IPS DF 19.7 (cell line): ENCODE measurements around the gene TNRC18.
"Not testable (repeated sequence)": the region's sequence is repeated elsewhere in the genome, so short reads cannot be mapped to it uniquely, and the experiment has no call there.

Experiments used
- DNase-seq: peaks from one replicate; pipeline ENCODE4 v3.0.0-alpha.2; 2013; ENCODE audit warnings: low read depth, low spot score

Gene TNRC18, protein sequence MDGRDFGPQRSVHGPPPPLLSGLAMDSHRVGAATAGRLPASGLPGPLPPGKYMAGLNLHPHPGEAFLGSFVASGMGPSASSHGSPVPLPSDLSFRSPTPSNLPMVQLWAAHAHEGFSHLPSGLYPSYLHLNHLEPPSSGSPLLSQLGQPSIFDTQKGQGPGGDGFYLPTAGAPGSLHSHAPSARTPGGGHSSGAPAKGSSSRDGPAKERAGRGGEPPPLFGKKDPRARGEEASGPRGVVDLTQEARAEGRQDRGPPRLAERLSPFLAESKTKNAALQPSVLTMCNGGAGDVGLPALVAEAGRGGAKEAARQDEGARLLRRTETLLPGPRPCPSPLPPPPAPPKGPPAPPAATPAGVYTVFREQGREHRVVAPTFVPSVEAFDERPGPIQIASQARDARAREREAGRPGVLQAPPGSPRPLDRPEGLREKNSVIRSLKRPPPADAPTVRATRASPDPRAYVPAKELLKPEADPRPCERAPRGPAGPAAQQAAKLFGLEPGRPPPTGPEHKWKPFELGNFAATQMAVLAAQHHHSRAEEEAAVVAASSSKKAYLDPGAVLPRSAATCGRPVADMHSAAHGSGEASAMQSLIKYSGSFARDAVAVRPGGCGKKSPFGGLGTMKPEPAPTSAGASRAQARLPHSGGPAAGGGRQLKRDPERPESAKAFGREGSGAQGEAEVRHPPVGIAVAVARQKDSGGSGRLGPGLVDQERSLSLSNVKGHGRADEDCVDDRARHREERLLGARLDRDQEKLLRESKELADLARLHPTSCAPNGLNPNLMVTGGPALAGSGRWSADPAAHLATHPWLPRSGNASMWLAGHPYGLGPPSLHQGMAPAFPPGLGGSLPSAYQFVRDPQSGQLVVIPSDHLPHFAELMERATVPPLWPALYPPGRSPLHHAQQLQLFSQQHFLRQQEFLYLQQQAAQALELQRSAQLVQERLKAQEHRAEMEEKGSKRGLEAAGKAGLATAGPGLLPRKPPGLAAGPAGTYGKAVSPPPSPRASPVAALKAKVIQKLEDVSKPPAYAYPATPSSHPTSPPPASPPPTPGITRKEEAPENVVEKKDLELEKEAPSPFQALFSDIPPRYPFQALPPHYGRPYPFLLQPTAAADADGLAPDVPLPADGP (N-terminal part only)

DNA sequence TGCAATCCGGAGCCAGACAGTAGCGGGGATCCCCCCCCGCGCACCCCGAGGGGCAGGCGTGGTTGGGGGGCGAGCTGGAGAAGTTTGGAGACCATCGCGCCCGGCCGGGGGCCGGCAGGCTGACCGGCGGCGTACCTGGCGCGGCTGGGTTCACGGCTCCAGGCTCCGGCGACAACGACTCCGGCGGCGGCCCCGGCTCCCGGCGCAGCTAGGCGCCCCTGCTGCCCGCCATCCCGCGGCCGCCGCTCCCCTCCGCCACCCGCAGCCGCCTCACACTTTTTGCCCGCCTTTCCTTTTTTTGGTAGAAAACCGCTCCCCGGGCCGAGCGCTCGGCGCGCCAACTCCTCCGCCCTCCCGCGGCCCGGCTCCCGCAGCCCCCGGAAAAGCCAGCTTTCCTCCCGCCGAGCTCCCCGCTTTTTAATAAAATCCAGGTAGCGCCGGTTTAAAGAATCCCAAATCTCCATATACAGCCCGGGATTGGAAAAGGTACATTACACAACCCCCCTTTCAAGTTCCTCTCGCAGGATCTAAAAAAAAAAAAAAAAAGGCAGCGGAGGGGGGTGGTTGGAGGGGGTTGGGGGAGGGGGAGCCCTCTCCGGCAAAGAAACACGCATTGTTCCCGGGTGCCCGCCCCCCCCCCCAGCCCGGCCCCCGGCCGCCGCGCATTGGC, at the start of gene TNRC18:
TSS of gene TNRC18 (minus strand) at position 529 of the 670 bp plus-strand sequence. CDS start 2,588 bp downstream, outside the sequence.
- no peak for DNase-seq

DNA sequence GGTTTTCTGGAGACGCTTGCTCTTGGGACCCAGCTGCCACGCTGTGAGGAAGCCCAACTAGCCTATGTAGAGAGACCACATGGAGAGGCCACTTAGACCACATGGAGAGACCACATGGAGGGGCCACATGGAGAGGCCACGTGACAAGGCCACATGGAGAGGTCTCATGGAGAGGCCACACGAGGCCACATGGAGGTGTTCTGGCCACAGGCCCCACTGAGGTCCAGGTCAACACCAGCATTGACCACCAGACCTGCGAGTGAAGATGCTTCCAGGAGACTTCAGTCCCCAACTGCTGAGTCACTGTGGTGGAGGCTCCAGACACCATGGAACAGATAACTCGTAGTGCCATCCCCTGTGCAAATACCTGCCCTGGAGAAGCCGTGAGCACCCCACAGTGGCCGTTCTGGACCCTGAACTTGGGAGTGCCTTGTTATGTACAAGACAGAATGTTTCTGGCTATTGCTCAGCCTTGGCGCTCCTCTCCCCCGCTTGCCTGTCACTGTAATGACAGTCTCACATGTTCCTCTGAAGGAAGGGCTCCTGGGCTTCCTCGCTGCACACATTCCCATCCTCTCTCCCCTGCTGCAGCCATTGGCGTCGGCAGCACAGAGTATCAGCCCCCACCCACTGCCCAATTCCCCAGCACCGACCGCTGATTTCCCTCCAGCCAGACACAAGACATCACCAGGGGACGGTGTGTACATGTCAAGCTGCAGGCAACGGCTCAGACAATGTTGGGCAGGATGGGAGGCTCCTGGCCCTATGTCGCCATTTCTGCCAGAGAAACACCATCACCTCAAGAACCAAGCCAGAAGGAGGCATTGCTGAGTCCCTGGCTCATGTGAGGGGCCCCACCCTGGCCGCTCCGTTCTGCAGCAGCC, 49.0 kb upstream of the TNRC18 start:
- no peak for DNase-seq

DNA sequence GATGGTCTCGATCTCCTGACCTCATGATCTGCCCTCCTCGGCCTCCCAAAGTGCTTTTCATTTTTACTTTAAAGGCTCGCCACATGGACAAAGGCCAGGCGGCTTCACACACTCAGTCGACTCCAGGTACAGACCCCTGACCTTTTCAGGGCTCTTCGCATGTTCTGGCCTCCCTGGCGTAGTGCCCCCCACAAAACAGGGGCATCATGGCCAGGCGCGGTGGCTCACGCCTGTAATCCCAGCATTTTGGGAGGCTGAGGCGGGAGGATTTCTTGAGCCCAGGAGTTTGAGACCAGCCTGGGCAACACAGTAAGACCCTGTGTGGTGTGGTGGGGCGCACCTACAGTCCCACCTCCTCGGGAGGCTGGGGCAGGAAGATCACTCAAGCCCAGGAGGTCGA, 48.0 kb upstream of the TNRC18 start:
- not testable (repeated sequence) for DNase-seq

DNA sequence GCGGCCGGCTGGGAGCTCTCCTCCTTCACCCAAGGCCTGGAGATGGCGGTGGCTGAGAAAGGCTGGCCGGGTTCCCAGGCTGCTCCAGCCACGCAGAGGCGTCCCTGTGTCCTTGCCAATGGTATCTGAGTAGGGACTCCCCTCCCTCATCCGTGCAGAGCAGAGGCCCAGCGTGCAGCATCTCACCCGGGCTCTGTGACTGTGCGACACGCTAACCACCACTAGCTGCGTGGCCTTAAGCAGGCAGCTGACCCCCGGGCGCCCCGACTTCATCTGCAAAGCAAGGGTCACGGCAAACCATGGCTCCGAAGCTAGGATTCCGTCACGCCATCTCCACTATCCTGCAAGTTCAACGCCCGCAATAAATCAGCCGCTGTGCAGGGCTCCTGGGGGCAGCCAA, 47.2 kb upstream of the TNRC18 start:
- no peak for DNase-seq

DNA sequence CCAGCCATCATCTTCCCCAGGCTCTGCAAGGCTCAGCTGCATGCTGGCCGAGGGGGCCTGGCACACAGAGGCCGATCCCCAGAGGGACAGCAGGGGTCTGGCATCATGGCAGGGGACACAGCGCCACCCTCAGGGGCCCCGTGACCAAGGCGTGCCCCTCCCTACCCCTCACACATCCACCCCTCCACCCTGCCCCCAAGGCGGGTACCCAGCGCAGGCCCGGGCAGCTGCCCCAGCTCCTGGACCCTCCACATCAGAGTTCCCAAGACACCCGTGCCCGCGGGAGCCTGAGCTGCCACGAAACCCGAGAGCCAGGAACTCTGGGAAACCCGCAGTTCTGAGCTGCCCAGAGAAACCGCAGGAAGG, 46.5 kb upstream of the TNRC18 start:
- DNase-seq = no peak

DNA sequence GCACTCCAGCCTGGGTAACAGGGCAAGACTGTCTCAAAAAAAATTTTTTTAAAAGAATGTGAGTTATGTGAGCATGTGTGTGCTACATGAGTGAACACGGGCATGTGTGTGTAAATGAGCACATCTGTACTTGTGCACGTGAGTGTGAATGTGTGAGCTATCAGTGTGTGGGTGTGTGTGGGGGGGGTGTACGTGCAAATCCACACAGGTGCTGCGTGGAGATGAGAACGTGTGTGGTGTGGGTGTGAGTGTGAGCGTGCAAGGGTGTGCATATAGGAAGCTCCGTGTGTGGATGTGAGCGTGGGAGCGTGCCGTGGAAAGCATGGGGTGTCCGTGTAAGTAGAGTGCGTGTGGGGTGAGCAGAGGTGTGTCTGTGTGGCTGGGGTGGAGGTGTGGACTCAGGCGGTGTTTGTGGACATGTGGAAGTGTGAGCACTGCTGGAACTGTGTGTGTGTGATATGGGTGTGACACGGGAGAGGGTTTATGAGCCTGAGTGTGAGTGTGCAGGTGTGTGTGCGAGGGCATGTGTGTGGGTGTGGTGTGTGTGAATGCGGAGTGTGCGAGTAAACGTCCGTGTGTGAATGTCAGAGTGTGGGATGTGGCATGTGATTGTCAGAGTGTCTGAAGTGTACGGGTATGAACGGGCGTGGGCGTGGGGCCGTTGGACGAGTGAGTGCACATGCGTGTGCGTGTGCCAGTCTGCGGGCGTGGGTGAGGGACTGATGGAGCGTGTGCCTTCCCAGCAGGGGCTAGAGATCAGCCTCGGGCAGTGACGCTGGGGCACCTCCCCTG, 45.9 kb upstream of the TNRC18 start:
- DNase-seq = no peak

DNA sequence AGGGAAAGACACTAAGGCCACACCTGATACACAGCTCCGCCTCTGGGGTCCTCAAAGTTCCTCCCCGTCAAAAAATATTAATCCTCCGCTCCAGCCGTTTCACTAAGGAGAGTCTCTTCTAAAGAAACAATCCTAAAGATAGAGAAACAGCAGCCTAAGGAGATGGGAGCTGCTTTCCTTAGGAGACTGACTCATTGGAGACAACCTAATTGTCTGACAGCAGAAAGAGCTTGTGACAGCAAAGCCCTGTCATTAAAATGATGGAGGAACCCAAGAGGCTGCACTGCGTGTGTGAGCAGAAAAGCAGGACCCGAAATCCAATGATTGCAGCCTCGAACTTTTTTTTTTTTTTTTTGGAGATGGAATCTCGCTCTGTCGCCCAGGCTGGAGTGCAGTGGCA, 44.0 kb upstream of the TNRC18 start:
- no peak for DNase-seq

DNA sequence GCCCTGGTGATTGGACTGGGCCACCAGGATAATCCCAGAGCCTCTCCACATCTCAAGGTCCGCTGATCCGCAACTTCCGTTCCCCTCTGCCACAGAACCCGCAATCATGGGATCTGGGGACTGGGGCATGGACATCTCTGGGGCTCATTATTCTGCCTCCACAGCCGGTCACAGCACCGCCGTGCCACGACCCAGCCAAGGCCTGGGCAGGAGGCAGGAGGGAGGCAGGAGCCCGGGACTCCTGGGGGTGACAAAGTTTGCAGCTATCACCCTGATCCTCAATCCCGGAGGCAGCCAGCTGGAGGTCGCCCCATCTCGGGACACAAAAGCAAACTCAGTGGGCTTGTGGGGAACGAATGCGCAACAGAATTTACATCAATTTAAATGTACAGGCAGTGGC, 42.9 kb upstream of the TNRC18 start:
- no peak for DNase-seq

DNA sequence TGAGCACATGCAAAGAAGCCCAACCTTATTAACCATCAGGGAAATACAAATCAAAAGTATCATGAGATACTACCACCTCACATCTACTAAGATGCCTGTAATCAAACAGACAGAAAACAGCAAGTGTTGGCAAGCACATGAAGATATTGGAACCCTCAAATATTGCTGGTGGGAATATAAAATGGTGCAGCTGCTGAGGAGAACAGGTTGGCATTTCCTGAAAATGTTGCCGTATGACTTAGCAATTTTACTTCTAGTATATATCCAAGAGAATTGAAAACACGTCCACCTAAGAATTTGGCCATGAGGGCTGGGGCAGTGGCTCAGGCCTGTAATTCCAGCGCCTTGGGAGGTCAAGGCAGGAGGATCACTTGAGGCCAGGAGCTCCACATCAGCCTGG, 39.4 kb upstream of the TNRC18 start:
- no peak for DNase-seq

DNA sequence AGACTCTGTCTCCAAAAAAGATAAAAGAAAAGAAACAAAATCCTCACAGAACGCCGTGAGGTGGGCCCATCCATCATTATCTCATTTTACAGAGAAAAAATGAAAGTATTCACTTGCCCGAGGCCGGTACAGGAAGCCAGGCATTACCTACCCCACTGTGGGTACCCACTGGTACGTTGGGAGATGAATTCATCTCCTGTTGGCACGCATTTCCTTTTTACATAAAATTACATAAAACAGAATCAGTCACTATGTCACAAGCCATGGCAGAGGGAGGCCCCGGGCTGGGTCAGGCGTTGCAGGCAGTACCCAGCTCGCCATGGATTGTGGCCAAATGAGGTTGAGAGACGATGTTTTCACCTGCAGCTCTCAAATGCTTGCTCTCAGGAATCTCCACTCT, 38.6 kb upstream of the TNRC18 start:
- no peak for DNase-seq

DNA sequence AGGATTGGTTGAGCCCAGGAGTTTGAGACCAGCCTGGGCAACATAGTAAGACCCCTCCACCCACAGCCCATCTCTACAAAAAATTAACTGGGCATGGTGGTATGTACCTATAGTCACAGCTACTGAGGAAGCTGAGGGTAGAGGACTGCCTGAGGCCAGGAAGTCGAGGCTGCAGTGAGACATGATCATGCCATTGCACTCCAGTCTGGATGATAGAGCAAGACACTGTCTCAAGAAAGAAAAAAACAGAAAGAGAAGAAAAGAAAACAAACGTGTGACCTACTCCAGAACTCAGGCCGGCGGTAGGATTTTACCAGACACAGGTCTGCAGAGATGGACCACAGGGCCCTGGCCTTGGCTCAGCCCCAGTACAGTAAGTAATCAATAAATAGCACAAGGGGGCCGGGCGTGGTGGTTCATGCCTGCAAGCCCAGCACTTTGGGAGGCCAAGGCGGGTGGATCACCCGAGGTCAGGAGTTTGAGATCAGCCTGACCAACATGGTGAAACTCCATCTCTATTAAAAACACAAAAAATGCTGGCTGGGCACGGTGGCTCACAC, 35.4 kb upstream of the TNRC18 start:
- no peak for DNase-seq

DNA sequence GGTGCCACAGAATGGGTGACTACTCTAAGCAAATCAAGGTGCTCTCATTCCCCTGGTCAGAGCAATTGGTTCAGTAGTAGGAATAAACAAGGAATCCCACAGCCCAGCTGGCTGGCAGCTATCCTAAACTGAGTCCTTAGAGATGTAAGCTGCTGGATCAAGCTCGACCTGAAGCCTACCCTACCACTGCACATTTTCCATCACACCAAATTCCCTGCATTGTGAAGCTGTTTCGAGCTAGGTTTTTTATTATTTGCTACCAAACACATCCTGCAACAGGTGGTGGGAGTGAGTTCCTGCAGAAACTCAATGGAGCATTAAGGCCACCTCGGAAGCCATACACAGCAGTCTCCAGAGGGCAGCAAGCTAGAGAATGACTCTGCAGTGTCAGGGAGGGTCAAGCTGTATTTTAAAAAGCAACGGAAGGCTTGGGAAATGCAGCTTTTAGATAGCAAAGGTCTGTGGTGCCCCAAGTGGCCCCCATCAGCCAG, 33.7 kb upstream of the TNRC18 start:
- no peak for DNase-seq

DNA sequence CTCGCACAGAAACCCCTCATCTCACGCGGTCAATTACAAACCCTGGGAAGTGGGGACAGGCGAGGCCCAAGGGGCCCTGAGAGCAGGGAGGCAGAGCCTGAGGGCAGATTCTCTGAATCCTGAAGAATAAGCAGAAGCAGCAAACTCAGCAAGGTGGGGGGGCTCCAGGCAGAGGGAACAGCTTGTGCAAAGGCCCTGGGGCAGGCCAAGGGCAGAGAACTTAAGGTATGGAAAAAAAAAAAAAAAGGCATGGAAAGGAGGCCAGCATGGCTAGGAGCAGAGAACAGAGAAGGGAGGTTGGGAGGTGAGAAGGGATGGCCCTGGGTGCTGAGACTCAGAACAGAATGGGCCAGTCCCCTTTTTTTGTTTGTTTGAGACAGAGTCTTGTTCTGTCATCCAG, 32.8 kb upstream of the TNRC18 start:
- DNase-seq = no peak

DNA sequence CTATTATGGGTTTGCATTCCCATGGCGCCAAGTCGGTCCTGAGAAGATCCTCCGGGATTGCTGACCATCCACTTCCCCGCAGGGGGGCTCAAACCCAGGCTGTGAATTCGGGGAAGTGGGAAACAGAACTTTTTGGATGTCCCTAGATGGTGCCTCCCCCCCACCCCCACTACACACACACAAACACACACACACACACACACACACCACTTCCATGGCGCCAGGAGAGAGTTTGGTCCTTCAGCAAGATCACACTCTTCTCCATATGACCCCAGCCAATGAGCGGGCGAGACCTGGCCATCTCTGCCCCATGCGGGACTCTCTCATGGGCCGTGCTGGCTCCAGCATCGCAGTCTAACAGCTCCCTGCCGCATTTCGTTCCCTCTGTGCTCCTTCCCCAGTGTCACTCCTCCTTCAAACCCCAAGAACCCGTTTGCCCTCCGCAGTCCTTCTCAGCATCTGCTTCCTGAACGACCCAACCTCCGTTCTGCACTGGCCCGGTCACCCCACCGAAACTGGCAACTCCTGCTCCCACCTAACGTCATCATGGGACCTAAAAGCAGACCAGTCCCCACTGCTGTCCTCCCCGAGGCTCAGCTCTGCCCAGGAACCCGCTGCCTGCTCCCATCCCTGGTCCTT, 32.1 kb upstream of the TNRC18 start:
- no peak for DNase-seq

DNA sequence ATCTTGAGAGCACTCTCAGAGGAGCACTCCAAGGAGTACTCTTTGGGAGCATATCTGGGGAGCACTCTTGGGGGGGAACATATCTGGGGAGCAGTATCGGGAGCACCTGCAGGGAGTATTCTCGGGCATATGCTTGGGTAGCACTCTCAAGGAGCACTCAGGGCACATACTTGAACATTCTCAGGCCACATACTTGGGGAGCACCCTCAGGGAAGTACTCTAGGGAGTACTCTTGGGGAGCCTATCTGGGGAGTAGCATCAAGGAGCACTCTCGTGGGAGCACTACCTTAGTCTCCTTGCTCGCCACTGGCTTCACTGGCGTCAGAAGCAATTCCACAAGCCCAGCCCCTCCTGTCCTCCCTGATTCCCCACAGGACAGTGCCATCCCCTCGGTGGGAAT, 31.5 kb upstream of the TNRC18 start:
- DNase-seq = no peak

DNA sequence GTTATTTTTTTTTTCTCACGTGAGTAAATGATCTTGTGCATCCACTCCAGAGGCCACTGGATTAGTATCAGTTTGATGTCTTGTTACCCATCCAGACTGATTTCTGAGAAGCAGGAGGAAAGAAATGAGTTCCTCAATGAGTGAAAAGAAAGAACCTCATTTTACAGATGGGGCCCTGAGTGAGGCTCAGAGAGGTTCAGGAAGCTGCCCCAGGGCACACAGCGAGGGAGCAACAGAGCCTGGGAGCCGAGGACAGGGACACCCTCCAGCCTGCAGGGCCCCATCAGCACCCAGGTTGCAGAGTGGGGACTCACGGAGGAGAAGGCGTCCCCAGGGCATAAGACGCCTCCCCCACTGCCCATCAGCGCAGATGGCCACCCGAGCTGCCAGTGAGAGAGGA, 30.9 kb upstream of the TNRC18 start:
- no peak for DNase-seq

DNA sequence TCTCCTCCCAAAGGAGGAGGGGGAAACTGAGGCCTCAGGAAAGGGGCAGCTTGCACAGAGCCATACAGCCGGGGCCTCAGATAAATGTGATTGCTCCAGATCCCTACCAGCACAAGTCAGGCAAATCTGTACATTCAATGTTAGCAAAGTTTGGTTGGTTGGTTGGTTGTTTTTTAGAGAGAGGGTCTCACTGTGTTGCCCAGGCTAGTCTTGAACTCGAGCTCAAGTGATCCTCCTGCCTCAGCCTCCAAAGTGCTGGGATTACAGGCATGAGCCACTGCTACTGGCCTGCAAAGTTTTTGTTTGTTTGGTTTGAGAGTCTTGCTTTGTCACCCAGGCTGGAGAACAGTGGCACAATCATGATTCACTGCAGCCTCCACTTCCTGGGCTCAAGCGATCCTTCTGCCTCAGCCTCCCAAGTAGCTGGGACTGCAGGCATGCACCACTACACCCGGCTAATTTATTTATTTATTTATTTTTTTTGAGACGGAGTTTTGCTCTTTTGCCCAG, 30.0 kb upstream of the TNRC18 start:
- DNase-seq = no peak

DNA sequence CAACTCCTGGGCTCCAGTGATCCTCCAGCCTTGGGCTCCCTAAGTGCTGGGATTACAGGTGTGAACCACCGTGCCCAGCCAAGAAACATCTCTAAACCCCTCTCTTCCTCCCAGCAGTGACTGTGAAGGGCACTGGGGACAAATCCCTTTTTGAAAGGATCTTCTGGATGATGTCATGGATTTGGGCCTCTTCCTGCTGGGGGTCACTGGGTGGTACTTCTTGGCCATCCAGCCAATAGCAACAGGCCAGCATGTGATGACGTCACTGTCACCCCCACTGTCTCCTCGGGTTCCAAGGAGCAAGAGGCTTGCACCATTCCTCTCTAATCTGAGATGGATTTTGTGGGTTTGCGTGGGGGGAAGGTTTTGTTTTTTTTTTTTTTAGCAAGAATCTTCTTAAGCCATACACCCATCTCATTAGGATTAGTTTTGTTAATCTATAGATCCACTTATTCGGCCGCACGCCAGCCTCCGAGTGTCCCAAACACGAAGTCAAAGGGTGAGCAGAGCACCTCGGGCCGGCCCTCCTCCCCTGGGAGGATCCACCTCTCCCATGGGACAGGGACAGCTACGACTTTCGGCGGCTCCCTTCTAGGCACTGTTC, 29.4 kb upstream of the TNRC18 start:
- no peak for DNase-seq
